Activated CD4-positive, alpha-beta T cell treated with anti-CD3 and anti-CD28 coated beads, Interleukin-2, amount 50 U/mL, for 4 hours (primary cell): ENCODE data around the gene RASGRP2.
A peak's percentile ranks its signal among the peaks of the same experiment; 100 is the strongest.

Experiments
- DNase-seq, 2 experiments: peaks; one replicate each; pipeline ENCODE4 v3.0.0-alpha.2; 2020

Gene RASGRP2

GRCh38 chr11:64739871-64740270 lies 4.1 kb downstream of the RASGRP2 start:
- no peak for DNase-seq

- DNase-seq, result no peak
These were observed 7.3 kb downstream of the RASGRP2 start for GRCh38 chr11:64736654-64737053.

DNA sequence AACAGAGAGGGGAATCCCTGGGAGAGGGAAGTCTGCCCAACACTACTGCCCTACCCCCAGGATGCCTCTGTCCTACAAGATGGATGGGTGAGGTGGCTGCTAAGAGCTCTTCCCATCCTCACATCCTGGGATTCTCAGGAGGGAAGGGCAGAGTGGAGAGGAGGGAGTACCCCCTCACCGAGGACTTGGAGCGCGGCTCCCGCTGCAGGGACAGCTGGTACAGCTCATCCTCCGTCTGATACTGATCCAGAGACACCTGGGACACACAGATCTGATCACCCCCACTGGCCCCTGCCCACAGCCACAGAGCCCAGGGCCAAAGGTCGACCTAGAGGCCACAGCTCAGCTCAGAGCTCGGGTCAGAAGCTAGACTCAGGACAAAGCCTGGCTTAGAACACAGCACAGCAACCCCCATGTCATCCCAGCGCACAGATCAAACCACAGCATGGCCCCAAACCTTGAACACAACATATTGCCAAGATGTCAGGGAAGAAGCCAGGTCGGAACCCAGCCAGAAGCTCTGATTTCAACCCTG lies 8.2 kb downstream of the RASGRP2 start:
- no peak for DNase-seq

DNA sequence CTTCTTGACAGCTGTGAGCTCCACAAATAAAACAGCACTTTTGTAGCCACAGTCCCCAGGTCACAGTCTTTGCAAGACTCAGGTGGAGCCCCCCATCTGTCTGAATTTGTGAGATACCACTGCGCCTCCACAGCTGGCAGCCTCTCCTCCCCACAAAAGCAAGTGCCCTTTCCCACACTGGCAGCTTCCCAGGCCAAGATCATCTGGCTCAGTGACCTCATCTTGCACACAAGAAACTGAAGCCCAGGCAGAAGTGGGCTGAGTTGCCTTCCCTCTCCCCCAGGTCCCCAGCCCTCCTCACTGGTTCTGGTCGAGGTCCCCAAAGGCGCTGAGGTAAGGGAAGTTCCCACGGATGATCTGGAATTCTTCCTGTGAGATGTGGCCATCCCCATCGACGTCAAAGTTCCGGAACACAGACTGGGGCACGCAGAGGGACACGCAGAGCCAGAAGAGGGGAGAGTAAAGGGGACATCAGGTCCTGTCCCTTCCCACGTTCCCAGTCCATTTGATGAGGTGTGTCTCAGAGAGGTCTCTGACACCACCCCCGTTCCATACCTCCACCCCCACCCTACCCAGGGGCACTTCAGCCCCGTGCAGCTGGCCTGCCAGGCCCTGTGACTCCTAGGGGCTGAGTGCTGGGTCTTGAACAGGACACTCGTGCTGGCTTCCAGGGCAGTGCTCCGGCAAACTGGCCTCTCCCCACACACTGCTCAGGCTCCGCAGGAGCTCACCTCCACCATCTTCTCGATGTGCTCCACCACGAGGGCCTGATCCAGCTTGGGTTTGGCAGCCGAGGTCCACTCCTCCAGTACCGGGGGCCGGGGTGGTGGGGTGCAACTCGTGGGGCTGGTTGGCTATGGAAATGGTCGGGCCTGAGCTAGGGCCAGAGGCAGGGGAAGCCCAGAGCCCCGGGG lies 8.9 kb downstream of the RASGRP2 start:
- DNase-seq, result no peak

- DNase-seq, result no peak
These were observed 12.3 kb downstream of the RASGRP2 start for GRCh38 chr11:64731601-64732000.

GRCh38 chr11:64729851-64730382 lies 14.0 kb downstream of the RASGRP2 start:
- no peak for DNase-seq

DNA sequence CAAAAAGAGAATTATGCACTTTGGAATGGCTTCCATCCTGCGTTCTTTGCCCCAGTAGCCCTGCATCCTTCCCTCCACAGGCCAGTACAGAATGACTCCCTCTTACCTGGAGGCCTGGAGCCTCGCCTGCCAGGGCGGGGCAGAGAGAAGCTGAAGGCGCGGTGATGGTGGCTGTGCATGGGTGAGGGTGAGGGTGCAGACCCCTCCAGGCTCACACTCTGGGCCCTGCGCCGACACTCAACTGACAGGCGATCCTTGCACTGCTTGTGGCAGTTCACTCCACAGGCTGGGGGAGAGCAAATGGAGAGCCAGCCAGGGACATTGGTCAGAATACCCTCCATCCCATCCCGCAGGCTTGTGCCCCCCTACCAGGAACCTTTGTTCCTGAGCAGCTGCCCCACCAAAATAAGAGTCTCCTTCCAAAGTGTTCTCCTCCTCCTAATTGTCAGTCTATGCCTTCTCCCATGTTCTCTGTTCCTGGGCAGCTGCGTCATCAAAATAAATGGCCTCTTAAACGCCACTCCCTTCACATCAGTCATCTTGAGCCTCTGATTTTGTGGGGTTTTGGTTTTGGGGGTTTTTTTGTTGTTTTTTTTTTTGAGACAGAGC lies 15.1 kb downstream of the RASGRP2 start:
- no peak for DNase-seq

GRCh38 chr11:64726867-64727530 lies 16.9 kb downstream of the RASGRP2 start:
- DNase-seq, result no peak

- DNase-seq, result no peak
These were observed 17.7 kb downstream of the RASGRP2 start for GRCh38 chr11:64726211-64726641.

DNA sequence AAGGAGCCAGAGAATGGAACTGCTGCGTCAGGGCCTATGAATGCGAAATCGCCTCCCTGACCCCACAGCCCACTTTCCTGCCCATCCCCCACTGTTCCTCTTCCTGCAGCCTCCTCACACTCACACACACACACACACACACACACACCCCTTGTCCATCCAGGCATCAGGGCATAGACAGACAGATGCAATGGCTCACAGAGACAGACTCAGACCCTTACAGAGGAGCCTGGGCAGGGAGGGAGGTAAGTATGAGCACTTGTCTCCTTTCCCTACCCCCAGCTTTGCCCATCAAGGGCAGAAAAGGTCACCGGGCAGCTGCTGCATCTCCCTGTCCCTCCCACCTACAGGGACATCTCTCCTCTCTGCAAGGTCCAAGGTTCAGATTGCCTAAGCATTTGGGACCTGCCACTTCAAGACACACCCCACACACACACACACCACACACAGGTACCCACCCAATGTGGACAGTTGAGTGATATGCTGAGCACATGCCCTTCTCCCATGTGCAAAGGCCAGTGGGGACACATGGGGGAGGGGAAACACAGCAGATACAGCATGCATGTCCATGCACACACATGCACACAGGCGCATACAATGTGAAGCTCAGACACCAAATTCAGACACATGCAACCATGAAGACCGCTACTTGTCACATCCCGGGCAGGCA lies 18.9 kb downstream of the RASGRP2 start:
- no peak for DNase-seq

GRCh38 chr11:64723907-64724862 lies 19.8 kb downstream of the RASGRP2 start:
- no peak for DNase-seq

DNA sequence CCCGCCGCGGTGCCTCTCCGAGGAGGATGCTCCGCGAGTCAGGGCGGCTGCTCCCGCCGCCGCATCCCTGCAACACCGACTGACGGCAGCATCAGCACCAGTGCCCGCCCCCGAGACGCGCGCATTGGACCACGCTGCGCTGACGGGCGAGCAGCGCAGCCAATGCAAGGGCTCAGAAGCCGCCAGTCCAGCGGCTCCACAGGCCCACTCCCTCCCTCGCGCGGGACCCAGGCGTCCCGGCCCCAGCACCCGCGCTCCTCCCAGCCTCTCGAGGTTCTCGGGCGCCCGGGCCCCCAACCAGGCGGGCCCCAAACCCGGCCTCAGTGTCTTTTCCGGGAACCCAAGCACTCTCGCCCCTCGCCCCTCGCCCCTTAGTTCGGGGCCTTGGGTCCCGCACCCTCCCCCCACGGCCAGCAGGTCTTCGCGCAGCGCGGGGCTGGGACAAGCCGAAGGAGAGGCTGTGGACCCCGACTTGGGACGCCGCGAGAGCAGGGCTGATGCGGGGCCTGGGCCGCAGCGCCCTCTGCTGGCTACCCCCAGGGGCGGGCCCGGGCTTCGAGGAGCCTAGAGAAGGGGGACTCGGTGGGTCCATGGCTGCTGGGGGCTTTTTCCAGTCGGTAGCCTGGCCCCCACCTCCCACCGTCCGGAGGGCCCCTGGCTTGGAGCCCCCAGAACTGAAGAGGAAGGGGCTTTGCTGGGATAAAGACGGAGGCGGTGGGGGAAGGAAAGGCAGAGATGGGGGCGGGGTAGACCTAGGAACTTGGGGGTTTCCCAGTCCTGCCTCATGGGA lies 20.6 kb downstream of the RASGRP2 start, which contains the start of gene NRXN2:
TSS of gene NRXN2 (minus strand) at position 81 of the 790 bp plus-strand sequence. CDS start 9,498 bp downstream, outside the sequence.
- DNase-seq, result peak; percentile 79 to 80

- DNase-seq, result no peak
These were observed 21.5 kb downstream of the RASGRP2 start for GRCh38 chr11:64722141-64723065.

GRCh38 chr11:64721359-64721699 lies 22.6 kb downstream of the RASGRP2 start:
- DNase-seq, result no peak

DNA sequence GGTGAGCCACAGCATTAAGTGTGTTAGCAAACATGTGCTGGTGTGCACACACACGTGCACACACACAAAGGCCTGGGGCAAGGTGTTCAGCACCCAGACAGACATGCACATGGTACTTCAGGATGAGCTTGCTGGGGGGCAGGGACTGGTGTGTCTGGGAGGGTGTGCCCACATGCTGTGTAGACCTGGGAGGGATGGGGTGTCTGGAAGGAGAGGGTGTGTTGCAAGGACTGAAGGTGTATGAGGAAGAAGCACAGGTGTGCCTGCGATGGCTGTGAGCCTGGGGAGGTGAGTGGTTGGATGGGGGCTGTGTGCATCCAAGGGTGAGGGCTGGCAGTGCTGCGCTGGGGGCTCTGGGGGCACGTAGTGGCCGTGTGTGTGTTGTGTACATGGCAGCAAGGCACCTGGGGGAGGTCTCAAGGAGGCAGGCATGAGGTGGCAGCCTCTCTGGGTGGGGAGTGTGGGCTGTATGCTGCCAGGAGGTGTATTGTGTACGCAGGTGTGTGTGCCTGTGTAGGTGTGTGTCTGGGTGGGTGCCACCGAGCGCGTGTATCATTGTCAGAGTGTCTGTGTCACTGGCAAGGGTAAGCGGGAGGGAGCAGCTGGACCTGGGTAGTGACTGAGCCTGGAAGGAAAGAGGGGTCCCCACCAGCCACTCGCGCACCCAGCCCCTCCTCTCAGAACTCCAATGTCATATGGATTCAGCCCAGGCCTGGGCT lies 23.1 kb downstream of the RASGRP2 start:
- DNase-seq, result no peak

DNA sequence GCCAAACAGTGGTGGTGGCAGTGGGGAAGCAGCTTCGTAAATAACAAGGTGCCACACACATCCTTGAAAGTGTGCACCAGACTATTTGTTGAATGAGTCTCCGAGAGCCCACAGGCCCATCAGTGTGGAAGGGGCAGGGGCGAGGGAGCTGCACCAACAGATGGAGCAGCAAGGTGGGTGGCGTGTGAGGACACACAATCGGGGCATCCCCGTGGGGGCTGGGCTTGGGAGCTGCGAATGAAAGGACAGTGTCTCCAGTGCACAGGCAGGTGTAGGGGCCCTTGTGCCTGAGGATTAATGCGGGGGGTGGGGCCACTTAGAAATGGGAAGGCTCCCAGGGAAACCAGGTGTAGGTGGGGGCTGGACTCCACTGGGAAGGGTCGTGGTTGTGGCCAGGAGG lies 23.8 kb downstream of the RASGRP2 start:
- no peak for DNase-seq

DNA sequence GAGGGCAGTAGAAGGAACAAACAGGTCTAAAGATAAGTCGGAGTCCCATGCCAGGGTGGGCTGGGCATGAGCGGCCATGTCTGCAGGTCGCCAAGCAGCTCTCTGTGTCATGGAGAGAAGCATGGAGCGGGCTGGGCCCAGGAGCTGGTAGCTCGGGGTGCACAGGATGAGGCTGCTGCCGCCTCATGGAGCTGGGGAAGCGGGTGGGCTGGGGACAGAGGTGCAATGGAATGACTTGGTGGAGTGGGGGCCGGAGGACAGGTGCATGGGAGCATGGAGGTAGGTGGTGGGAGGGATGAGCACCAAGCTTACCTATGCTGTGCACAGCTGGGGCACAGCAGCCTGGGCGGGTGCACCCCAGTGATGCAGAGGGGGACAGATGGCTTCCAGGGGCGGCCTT lies 24.5 kb downstream of the RASGRP2 start:
- no peak for DNase-seq

DNA sequence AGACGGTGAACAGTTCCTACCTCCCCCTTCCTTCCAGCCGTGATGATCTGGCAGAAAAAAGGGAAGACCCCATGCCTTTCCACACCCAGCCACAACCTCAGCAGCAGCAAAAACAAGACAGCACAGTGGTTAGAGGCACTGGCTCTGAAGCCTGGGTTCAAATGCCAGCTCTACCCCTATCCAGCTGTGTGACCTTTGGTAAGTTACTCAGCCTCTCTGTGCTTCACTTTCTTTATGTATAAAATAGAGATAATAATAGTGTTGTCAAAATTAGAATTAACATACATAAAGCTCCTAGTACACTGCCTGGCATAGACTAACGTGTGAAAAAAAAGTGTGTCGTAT lies 25.2 kb downstream of the RASGRP2 start:
- no peak for DNase-seq
